ENCODE results near the gene ZNF148.

GRCh38 chr3:125318871-125319270 is 56.3 kb downstream of the ZNF148 start:
- TF ChIP-seq CTCF (IDR thresholded peaks at IDR 0.05; ENCODE audit: borderline replicate concordance, extremely low read depth, low read length, poor library complexity, severe bottlenecking), result no peak
- no peak for TF ChIP-seq EZH2 (IDR thresholded peaks at IDR 0.05; ENCODE audit: borderline replicate concordance, low read depth, low read length, severe bottlenecking)
